ENCODE data around the gene C14orf93.

C14orf93 gene

GRCh38 chr14:23002592-23002991 lies 7.4 kb downstream of the C14orf93 start:
- no peak for DNase-seq
- Mint-ChIP-seq H3K36me3 (ENCODE audit: low read depth) (peaks cover 3% of the 10 kb centered on the region), H3K4me1 (peaks cover 28% of the 10 kb centered on the region), H3K27ac (no peak overlapping the region), H3K27me3 (ENCODE audit: low read depth, poor library complexity) (no peaks in the 10 kb centered on the region), H3K4me3 (no peak overlapping the region), H3K9me3 (peaks cover 4% of the 10 kb centered on the region)
- no peak for TF ChIP-seq CTCF (IDR thresholded peaks at IDR 0.05)

- TF ChIP-seq CTCF (IDR thresholded peaks at IDR 0.05) = no peak
- H3K36me3 Mint-ChIP-seq (ENCODE audit: low read depth) = peaks cover 3% of the 10 kb centered on the region
- H3K4me3 Mint-ChIP-seq = no peak overlapping the region
- H3K9me3 Mint-ChIP-seq = no peaks in the 10 kb centered on the region
- no peak overlapping the region for H3K27ac Mint-ChIP-seq
- no peaks in the 10 kb centered on the region for H3K27me3 Mint-ChIP-seq (ENCODE audit: low read depth, poor library complexity)
- DNase-seq = no peak
- peaks cover 12% of the 10 kb centered on the region for H3K4me1 Mint-ChIP-seq
Observed at GRCh38 chr14:23000860-23001259, 9.1 kb downstream of the C14orf93 start.

GRCh38 chr14:22998329-22999012 lies 11.5 kb downstream of the C14orf93 start:
- Mint-ChIP-seq H3K4me1 (peaks cover 7% of the 10 kb centered on the region), H3K4me3 (no peak overlapping the region), H3K27ac (peak overlapping the region; percentile 85), H3K27me3 (ENCODE audit: low read depth, poor library complexity) (no peaks in the 10 kb centered on the region), H3K9me3 (no peaks in the 10 kb centered on the region), H3K36me3 (ENCODE audit: low read depth) (peaks cover 9% of the 10 kb centered on the region)
- TF ChIP-seq CTCF (IDR thresholded peaks at IDR 0.05) = no peak
- DNase-seq = no peak

- Mint-ChIP-seq H3K9me3 (no peaks in the 10 kb centered on the region), H3K36me3 (ENCODE audit: low read depth) (peaks cover 11% of the 10 kb centered on the region), H3K27ac (no peak overlapping the region), H3K4me1 (peaks cover 12% of the 10 kb centered on the region), H3K4me3 (no peak overlapping the region), H3K27me3 (ENCODE audit: low read depth, poor library complexity) (no peaks in the 10 kb centered on the region)
- DNase-seq = no peak
- TF ChIP-seq CTCF (IDR thresholded peaks at IDR 0.05) = no peak
Observed at GRCh38 chr14:22997676-22998323, 12.1 kb downstream of the C14orf93 start.

GRCh38 chr14:22996768-22997654 lies 12.9 kb downstream of the C14orf93 start:
- Mint-ChIP-seq H3K4me3 (no peak overlapping the region), H3K4me1 (peaks cover 12% of the 10 kb centered on the region), H3K27me3 (ENCODE audit: low read depth, poor library complexity) (no peaks in the 10 kb centered on the region), H3K27ac (no peak overlapping the region), H3K36me3 (ENCODE audit: low read depth) (peaks cover 11% of the 10 kb centered on the region), H3K9me3 (no peaks in the 10 kb centered on the region)
- TF ChIP-seq CTCF (IDR thresholded peaks at IDR 0.05) = no peak
- peak; percentile 70 for DNase-seq

Data from nephron progenitor cell (in vitro differentiated cells).